Measurements from ENCODE around the gene ZNF565.
A peak's percentile ranks its signal among the peaks of the same experiment; 100 is the strongest.
"Not testable (repeated sequence)": the region's sequence is repeated elsewhere in the genome, so short reads cannot be mapped to it uniquely, and the experiment has no call there.

The ZNF565 gene

GRCh38 chr19:36210497-36210896 lies 4.0 kb downstream of the ZNF565 start:
- DNase-seq: peak; percentile 3

GRCh38 chr19:36209372-36209771 lies 5.1 kb downstream of the ZNF565 start:
- no peak for DNase-seq

GRCh38 chr19:36207605-36208252 lies 6.7 kb downstream of the ZNF565 start:
- no peak for DNase-seq

- no peak for DNase-seq
Measured at GRCh38 chr19:36203293-36203692, 11.2 kb downstream of the ZNF565 start.

DNA sequence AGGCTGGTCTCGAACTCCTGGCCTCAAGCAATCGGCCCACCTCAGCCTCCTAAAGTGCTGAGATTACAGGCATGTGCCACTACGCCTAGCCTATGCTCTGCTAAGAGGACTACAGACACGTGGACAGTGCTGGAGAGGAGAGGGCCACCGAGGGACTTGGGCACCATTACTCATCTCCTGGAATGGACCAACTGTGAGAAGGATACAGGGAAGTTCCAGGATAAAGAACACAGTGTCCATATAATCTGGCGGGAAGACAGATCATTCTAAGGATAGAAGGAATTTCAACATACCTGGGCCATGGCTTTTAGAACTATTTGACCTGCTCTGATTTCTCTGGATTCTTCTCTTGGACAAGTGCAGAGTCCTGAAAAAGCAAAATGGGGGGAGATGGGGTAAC lies 12.8 kb downstream of the ZNF565 start:
- DNase-seq: no peak

DNA sequence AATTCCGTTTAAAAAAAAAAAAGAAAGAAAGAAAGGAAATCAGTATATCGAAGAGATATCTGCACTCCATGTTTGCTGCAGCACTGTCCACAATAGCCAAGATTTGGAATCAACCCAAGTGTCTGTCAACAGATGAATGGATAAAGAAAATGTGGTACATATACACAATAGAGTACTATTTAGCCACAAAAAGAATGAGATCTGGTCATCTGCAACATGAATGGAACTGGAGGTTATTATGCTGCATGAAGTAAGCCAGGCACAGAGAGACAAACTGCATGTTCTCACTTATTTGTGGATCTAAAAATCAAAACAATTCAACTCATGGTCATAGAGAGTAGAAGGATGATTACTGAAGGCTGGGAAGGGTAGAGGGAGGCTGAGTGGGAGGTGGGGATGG lies 16.3 kb downstream of the ZNF565 start:
- no peak for DNase-seq

- no peak for DNase-seq
Measured at GRCh38 chr19:36196249-36196648, 18.2 kb downstream of the ZNF565 start.

DNA sequence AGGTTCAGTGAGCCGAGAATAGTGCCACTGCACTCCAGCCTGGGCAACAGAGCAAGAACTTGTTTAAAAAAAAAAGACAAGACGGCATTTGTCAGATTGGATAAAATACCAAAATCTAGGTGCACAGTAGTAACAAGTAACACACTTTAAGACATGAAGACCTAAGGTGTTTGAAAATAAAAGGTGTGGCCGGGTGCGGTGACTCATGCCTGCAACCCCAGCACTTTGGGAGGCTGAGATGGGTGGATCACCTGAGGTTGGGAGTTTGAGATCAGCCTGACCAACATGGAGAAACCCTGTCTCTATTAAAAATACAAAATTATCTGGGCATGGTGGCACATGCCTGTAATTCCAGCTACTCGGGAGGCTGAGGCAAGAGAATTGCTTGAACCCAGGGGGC lies 27.7 kb downstream of the ZNF565 start:
- DNase-seq: not testable (repeated sequence)

DNA sequence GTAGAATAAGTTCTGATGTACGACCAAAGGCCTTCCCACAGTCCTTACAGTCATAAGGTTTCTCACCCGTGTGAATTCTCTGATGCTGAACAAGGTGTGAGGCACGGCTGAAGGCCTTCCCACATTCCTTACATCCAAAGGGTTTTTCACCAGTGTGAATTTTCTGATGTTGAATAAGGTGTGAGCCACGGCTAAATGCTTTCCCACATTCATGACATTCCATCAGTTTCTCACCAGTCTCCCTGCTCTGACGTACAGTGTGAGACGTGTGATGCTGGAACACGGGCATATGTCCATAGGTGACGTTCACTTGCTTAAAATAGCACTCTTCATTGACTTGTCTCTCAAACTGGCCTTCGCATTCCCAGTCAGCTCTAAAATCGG lies 31.2 kb downstream of the ZNF565 start:
- DNase-seq: no peak

- no peak for DNase-seq
Measured at GRCh38 chr19:36182612-36183244, 31.7 kb downstream of the ZNF565 start.

GRCh38 chr19:36179077-36179476 lies 35.4 kb downstream of the ZNF565 start:
- not testable (repeated sequence) for DNase-seq

DNA sequence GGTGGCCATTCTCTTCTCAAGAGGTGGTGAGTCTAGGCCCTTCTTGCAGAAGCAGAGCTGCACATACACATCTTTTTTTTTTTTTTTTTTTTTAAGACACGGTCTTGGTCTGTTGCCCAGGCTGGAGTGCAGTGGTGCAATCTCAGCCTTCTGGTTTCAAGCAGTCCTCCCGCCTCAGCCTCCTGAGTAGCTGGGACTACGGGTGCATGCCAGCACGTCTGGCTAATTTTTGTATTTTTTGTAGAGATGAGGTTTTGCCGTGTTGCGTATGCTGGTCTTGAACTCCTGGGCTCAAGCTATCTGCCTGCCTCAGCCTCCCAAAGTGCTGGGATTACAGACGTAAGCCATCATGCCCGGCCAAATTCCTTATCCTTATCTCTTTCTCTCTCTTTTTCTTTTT lies 40.6 kb downstream of the ZNF565 start:
- not testable (repeated sequence) for DNase-seq

DNA sequence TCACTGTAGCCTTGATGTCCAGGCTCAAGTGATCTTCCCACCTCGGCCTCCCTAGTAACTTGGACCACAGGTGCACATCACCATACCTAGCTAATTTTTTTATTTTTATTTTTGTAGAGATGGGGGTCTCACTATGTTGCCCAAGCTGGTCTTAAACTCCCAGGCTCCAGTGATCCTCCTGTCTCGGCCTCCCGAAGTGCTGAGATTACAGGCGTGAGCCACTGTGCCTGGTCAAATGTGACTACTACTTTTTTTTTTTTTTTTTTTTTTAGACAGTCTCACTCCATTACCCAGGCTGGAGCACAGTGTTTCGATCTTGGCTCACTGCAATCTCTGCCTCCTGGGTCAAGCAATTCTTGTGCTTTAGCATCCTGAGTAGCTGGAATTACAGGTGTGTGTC lies 41.6 kb downstream of the ZNF565 start:
- no peak for DNase-seq

DNA sequence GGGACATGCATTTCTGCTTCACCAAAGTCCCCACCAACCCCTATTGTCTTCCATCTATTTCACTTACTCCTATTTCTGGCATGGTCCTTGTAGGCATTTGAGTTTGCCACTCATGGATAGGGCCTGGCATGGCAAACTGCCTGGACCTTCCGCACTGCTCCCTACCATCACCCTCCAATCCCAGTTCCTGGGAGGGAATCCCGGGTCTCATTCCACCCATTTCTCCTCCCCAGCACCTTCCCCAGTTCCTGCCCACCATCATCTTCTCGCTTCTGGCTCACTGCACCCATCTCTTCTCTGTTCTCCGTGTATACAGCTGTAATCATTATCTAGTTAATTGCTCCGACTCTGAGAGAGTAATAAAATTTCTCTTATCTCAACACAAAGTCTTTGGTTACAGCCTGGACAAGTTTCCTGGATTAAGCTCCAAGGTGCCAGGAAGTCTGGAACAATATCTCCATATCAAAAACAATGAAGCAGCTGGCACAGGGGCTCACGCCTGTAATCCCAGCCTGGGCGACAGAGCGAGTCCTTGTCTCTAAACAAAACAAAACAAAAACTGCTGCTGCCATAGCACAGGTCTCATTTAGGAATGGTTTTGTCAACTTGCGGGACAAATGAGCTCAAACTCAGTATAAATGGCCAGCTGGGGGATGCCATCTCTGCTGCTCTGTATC lies 45.2 kb downstream of the ZNF565 start:
- DNase-seq: peak; percentile 87

- DNase-seq: no peak
Measured at GRCh38 chr19:36163813-36164212, 50.7 kb downstream of the ZNF565 start.

- DNase-seq: no peak
Measured at GRCh38 chr19:36160821-36161596, 53.5 kb downstream of the ZNF565 start.

- no peak for DNase-seq
Measured at GRCh38 chr19:36153126-36153525, 61.3 kb downstream of the ZNF565 start.

DNA sequence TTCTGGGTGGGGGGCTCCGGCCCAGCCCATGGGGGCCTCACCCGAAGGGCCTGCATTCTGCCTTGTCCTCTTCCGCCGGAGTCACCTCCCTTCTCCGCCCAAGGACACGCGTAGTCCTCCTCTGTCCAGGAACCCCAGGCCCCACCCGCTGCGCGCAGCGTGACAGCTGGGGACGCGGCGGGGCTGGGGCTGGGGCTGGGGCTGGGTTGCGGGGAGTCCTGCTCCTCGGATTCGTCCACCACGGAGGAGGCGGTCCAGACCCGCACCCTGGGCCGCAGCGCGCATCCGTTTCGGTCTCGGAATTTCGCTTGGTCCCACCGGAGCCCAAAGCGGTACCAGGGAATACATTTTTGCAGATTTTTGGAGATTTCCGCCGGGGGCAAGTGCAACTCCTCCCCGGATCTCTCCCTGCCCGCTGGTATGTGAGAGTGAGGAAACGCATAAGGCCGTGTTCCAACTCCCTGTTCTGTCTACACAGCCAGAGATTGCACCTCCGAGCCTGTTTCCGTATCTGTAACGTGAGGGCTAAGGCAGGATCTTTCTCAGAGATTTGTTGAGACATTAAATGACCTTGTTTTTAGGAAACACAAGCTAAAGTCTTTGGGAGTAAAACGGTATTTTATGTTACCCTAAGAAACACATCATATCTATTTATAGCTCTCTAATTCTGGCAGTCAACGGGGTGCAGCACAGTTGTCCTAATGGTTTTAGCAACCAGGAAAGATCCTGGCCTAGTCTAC lies 61.9 kb downstream of the ZNF565 start, which contains the start of gene COX7A1:
COX7A1 (minus strand) TSS at position 96 of the 740 bp plus-strand sequence; CDS start at position 56, 40 bp downstream.
- no peak for DNase-seq

- DNase-seq: no peak
Measured at GRCh38 chr19:36152019-36152351, 62.5 kb downstream of the ZNF565 start.

DNA sequence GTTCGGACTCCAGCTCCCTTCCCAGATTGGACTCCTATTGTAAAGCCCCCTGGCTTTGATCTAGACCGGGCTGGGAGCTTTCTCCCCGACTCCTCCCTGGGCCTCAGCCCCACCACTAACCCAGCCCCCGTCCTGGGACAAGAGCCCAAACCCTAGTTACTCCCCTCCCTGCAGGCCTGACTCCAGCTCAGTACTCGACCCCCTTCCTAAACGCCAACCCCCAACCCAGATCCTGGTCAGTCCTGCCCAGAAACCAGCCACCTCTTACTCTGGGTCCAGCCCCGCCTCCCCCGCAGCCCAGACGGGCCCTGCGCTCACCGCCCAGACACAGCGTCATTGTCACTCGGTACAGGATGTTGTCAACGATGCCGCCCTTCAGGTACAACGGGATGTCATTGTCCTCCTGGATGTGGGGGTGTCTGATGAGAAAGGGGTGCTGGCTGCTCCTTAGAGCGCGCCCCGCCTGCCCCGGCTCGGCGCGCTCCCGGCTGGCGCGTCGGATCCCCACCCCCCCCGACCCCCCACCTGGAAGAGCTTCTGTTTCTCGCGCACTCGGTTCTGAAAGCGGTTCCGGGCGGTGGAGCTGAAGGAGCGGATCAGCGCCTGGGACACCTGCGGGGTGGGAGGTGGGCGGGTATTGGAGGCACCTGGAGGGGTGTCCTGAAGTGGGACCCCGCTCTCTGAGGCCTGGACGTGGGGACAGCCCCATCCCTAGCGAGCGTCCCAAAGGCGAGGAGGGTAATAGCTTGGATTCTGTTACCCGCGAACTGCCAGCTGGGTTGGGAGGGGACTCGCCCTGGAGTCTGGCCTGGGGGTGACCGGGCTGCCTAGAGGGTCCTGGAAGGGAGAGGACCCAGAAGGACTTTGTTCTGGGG lies 63.1 kb downstream of the ZNF565 start:
- no peak for DNase-seq

DNA sequence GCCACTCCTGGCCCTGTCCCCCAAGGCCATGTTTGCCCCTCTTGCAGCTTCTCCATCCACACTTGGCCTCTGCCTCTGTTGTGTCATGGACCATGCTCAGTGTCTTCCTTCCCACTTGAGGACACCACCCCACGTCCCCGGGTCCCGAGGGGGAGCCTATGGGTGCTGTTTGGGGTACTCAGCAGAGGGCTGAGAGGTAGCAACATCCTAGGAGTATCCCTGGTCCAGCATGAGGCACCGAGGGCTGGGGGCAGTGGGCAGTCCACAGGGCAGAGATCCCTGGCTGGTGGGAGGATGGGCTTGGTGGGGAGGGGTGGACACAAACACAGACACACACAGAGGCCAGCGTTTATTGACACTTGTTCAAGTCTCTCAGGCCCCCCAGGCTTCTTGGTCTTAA lies 63.9 kb downstream of the ZNF565 start:
- no peak for DNase-seq

Data from NCI-H2171 treated with DMSO at 0.1 percent for 48 hours (cell line).